Colon (tissue), 2 donors: ENCODE data around the gene NEBL.

Source experiments
- FAIRE-seq: peaks from 2 replicates; lab custom pipeline; 2012; peaks lifted over from hg19 to GRCh38; lab: Jason Lieb, UNC
- donor health status: control.
- donor health status: control.

Gene NEBL

GRCh38 chr10:20771051-20771450 is 126.1 kb downstream of the NEBL start:
- no peak for FAIRE-seq

- FAIRE-seq: no peak
Measured at GRCh38 chr10:20769481-20769880, 127.6 kb downstream of the NEBL start.

GRCh38 chr10:20768843-20769242 is 128.3 kb downstream of the NEBL start:
- no peak for FAIRE-seq

- FAIRE-seq: no peak
Measured at GRCh38 chr10:20767028-20767427, 130.1 kb downstream of the NEBL start.

- no peak for FAIRE-seq
Measured at GRCh38 chr10:20765066-20765465, 132.0 kb downstream of the NEBL start.

- FAIRE-seq: no peak
Measured at GRCh38 chr10:20760460-20760859, 136.7 kb downstream of the NEBL start.

- FAIRE-seq: no peak
Measured at GRCh38 chr10:20748551-20748950, 148.6 kb downstream of the NEBL start.

GRCh38 chr10:20747782-20748181 is 149.3 kb downstream of the NEBL start:
- FAIRE-seq: no peak

GRCh38 chr10:20746856-20747255 is 150.3 kb downstream of the NEBL start:
- FAIRE-seq: no peak

- no peak for FAIRE-seq
Measured at GRCh38 chr10:20745556-20746375, 151.3 kb downstream of the NEBL start.

- no peak for FAIRE-seq
Measured at GRCh38 chr10:20744821-20745220, 152.3 kb downstream of the NEBL start.

GRCh38 chr10:20743942-20744341 is 153.2 kb downstream of the NEBL start:
- FAIRE-seq: no peak

- no peak for FAIRE-seq
Measured at GRCh38 chr10:20742737-20743541, 154.2 kb downstream of the NEBL start.

- no peak for FAIRE-seq
Measured at GRCh38 chr10:20740120-20740519, 157.0 kb downstream of the NEBL start.

- no peak for FAIRE-seq
Measured at GRCh38 chr10:20737107-20737506, 160.0 kb downstream of the NEBL start.
